NOMO-1 (cell line): ENCODE data around the gene RANBP10.

Source experiments
- DNase-seq, 2 experiments: peaks; one replicate each; lab custom pipeline; 2025; ENCODE audit not compliant: unreplicated experiment in 2 of 2; lab: John Stamatoyannopoulos, UW

RANBP10 gene

DNA sequence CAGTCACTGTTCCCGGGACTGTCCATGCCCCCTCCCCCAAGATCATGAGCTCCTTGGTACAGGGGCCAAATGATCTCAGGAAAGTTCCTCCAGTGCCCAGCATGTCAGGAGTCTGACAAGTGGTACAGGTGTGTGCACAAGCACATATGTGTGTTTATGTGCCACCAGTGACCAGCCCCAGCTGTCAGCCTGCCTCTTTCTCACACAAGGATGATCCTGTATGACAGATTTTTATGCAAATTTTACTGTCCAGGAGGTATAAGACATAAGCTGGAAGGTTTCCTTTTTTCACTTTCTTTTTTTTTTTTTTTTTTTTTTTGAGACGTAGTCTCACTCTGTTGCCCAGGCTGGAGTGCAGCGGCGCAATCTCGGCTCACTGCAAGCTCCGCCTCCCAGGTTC lies 55.9 kb downstream of the RANBP10 start:
- DNase-seq: no peak

DNA sequence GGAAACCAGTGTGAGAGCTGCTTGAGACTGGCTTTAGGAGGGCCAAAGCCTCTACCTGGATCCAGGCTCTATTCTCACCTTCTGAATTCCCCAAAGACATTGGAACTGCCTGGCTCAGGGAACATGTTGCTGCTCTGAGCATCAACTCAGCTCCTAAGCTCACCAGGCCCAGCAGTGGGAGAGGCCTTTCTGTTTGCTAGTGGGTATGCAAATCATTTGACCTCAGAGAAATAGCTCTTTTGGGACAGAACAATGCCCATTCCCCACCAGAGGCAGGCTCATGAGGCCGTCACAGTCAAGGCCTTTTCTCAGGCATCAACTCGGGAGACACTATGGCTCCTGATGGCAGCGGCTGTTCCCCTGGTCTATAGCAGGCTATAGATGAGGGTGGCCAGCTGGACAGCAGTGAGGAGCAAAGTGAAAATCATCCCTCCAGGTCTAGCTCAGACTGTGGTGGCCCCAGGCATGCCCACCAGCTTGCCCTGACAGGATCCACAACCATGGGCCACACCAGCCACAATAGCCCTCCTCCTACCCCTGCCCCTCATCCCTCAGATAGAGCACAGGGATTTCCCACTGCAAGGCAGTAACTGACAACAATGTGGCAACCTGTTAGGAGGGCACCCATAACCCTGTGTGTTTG lies 56.8 kb downstream of the RANBP10 start:
- no peak for DNase-seq

GRCh38 chr16:67748834-67749233 lies 57.5 kb downstream of the RANBP10 start:
- DNase-seq: no peak

DNA sequence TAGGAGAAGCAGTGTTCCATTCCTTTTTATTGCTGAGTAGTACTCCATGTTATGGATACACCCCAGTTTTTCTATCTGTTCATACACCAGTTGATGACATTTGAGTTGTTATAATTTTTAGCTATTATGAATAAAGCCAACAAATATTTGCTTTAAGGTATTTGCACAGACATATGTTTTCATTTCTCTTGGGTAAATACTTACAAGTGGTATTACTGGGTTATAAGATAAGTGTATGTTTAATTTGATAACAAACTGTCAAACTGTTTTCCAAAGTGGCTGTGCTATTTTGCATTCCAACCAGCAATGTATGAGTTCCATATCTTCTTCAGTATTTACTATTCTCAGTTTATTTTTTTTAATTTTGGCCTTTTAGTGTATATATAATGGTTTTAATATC lies 59.5 kb downstream of the RANBP10 start:
- DNase-seq: no peak

DNA sequence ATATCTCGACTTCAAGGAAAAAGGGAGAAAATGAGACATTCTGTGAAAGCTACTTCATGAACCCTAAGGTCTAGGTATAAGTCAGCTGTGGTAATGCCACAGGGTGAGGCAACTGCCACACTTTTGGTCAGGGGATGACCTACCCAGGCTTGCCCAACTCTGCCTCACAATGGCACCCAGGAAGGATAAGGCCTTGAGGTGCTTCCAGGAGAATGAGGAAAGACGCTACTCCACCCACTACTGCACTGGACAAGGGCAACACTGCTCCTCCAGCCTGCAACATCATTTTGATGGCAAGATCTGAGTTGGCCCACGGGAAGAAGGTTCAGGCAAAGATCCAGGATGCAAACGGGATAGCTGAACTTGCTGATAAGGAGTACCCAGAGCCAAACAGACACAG lies 65.2 kb downstream of the RANBP10 start:
- DNase-seq: no peak

- DNase-seq: no peak
Measured at GRCh38 chr16:67740391-67740790, 66.0 kb downstream of the RANBP10 start.

DNA sequence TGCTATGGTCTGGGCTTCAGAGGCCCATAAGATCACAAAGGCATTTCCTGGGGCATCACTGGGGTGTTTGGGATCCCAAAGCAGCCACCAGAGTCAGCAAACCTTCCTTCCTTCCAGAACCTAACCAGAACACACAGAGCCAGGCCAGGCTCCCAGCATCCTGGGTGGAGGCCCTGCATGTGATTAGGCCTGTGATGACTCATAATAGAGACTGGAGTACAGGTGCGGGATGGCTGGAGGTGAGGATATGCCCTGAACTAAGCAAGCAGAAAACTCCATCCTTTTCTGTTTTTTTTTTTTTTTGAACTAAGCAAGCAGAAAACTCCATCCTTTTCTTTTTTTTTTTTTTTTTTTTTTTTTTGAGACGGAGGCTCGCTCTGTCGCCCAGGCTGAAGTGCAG lies 69.5 kb downstream of the RANBP10 start:
- no peak for DNase-seq

GRCh38 chr16:67734731-67735201 lies 71.6 kb downstream of the RANBP10 start:
- DNase-seq: no peak

DNA sequence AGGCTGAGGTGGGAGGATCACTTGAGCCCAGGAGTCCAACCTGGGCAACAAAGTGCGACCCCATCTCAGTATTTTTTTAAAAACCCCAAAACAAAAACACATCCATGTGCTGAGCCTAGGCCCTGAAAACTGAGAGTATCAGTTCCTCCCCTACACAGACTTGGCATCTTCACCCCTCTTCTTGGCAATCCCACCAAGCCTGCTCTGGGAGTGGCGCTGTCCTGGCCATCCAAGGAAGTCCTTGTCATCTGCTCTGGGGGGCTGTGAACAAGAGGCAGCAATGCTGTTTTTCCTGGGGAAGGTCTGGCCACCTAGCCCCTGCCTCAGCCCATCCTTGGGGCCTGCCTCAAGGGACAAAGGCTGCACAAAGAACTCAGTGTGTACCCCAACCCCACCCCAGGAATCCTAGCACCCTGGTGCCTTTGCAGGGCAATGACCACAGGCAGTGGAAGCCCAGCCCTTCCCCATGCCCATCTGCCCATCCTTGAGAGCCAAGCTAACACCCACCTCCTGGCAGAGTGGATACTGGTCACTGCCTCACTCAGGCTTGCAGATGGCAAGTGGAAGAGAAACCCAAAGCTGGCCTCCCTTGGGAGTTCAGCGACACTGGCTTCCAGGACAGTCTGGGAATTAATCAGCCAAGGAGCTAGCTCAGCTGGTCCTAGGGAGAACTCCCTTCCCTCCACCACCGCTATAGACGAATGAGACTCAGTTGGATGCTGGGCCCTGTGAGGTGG lies 72.5 kb downstream of the RANBP10 start:
- DNase-seq: no peak

DNA sequence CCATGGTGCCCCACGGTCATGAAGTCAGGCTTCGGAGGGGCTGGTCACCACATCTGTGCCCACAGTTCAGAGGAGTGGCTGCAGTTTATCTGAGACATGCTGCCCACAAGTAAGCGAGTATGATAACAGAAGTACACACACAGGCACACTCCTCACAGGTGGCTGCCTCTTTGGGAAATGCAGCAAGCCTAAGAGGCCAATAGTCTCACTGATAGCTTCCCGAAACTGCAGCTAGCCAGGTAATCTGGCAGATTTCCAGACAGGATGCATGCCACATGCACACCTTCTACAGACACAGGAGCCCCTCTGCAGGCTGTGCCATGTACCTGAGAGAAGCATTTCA lies 74.6 kb downstream of the RANBP10 start:
- DNase-seq: no peak

GRCh38 chr16:67731071-67731752 lies 75.1 kb downstream of the RANBP10 start:
- DNase-seq: no peak

DNA sequence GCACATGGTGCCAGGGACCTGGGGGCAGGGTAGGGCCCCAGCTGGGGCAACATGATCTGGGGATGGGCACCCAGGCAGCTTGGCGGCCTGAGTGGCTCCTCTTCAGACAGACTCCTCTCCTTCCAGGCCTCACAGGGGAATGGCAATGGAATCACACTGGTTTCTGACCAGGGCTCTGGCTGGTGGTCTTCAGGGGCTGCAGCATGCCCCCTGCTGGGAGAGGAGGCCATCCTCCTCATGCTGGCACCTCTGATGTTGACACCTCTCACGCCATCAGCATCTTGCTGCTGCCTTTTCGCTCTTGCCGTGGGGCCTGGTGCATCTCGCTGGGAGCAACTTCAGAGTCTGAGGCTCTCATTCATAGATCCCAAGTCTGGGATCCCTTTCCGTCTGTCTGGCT lies 76.0 kb downstream of the RANBP10 start:
- DNase-seq: no peak

DNA sequence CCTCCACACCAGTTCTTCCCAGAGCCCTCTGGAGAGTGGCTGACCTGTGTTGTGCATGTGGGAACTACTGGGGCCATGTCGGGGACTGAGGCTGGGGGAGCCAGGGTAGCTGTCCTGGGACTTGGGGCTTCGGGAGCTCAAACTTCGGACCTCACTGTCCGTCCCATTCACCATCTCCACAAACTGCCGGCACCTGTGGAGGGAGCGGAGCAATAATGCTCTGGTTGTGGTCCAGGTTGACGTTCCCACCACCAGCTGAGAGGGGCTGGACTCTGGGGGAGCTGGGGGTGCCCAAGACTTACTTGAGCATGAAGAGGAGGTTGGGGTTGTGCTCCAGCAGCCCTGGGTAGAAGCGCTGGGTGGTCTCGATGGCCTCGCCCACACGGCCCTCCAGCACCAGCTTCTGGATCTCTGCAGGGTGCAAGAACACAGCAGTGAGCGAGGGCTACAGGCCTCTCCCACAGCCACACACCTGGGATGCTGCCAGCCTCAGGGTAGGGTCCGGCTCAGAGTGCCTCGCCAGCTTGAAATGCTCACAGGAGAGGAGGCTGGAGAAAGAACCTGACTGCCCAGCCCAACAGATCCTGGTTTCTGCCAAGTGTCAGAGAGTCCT lies 76.6 kb downstream of the RANBP10 start:
- DNase-seq: no peak

DNA sequence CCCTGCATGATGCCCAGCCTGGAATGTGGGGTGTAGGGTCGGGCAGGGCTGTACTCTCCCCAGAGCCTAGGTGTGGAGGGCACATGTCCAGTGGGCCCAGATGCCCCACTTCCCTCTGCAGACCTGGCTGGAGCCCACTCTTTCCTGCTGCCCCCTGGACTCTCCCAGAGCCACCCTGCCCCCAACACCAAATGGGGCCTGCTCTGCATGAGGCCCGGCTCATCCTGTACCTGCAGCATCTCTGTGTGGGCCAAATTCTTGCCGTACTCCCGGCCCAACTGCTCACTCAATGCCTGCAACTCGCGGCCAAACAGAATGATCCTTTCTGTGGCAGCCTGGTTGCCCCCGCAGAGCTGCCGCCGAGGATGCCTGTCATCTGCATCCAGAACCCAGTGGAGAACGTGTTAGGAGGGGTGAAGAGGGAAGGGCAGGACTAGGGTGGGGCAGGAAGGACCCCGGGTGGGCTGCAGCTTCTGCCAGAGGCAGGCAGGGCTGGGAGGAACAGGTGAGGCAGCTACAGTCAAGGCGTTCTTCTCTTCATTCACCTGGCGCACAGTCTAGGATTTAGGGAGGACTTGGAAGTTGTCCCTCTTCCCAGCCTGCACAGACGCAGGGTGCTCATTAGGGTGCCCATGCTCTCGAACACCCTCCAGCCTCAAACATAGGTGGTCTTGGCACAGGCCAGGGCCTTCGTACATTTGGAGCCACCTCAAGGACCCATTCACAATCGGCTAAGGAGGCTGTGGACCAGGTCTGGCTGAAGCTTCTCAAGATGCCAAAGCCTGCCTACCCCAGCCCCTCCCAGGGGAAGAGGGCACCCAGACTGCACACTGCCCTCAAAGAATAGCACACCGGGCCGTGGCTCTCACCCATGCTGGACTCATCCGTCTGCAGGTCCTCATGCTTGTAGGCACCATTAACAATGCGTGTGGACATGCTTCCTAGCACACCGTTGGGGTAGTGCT lies 78.6 kb downstream of the RANBP10 start:
- DNase-seq: no peak

- DNase-seq: no peak
Measured at GRCh38 chr16:67726106-67727034, 80.0 kb downstream of the RANBP10 start.

DNA sequence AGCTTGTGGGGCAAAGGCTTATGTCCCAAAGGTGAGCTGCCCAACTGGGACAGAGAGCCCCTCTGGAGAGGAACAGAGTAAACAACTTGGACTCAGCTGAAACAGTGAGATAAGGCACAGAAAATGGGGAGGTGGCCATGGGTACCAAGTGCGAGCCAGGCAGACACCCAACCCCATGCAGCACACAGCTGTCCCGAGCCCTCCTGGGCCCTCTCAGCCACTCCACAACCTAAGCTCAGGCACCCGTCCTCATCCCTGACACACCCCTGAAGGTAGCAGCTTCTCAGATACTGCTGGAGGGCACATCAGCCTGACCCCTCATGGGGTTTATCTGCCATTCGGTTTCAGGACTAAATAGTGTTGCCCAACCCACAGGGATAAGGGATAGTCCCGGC lies 82.5 kb downstream of the RANBP10 start:
- no peak for DNase-seq

DNA sequence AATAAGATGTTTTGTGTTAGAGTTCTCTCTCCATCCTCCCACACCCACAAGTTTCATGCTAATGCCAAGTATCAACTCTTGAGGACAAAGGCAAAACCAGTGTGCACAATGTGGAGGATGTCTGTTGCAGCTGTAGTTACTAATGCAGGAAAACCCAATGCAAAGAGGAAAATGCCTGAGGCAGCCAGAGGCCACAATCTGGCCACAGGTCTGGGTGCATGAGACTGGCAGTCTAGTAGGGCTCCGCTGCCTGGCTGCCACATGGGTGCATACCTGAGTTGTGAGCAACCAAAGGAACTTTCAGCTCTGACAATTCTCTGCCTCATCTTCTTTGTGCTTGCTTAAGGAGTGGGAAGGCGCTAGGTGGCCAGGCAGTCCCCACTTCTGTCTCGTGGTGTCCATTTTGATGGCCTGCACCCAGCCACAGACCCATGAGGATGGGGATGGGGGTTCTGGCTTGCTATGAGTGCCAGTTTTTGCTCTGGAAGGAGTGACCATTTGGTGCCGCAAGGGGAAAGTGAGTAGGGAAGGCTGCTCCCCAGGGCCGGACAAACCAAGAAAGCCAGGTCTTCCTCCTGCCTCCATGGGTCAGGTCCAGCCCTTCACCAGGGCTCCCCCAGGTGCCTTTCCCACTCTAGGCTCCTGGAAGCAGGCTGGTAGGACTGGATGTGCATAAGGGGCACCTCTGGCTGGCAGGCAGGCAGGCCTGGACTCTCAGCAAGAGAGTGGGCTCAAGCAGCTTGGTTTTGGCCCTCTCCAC lies 83.0 kb downstream of the RANBP10 start:
- no peak for DNase-seq

DNA sequence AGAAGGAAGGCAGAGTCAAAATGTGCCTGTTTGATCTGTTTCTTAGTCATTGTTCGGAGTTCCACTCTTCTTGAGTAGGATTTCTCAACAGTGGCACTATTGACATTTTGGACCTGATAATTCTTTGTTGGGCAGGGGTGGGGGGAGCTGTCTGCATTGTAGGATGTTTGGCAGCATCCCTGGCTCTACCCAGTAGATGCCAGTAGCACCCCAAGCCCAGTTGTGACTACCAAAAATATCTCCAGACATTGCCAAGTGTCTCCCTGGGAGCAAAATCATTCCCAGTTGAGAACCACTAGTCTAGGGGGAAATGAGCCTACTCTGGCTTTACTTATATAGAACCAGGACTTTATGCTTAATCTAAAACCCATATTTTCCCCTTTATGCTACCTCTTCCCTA lies 86.1 kb downstream of the RANBP10 start:
- DNase-seq: no peak

- DNase-seq: peak; percentile 5 to 35
Measured at GRCh38 chr16:67719778-67720144, 86.6 kb downstream of the RANBP10 start.
